Endothelial cell of umbilical vein (primary cell): Measurements from ENCODE around the gene XRCC1. TPM values are rescaled to one million over a fixed set of nuclear protein-coding genes. Genes with fewer than 3 reads are reported as not detected.

ENCODE experiments used
- BruUV-seq: library from RNA; stranded (reverse); fragments of 400-500 nt; replicated peaks from 2 replicates; lab custom pipeline; 2021; lab: Mats Ljungman, UMichigan
- CTCF ChIA-PET: fragments of 300-600, 350-600 bp; sonication (Branson Sonifier 250); formaldehyde crosslinking; loops from one replicate; lab custom pipeline; 2021; ENCODE audit warnings: antibody characterized with exemption, inconsistent platforms; lab: Charles Lee
- POLR2A ChIA-PET: fragments of 300-600, 350-600 bp; sonication (Branson Sonifier 250); formaldehyde crosslinking; loops from one replicate; lab custom pipeline; 2021; ENCODE audit warnings: antibody characterized with exemption, inconsistent platforms; lab: Charles Lee
- DNase-seq: peaks from one replicate; pipeline ENCODE4 v3.0.0-alpha.2; 2011; ENCODE audit warnings: low read depth, low spot score
- FAIRE-seq: peaks from 2 replicates; lab custom pipeline; 2011; peaks lifted over from hg19 to GRCh38; lab: Jason Lieb, UNC
- H2AFZ ChIP-seq: 2 replicates; pipeline ENCODE4 v1.6.0; 2012; ENCODE audit warnings: low read depth, low read length, control low read depth, inconsistent platforms
- H3K27ac ChIP-seq: 2 replicates; pipeline ENCODE4 v1.5.1; 2011; ENCODE audit warnings: low read depth, mild to moderate bottlenecking, control low read depth, low read length, moderate library complexity; ENCODE audit not compliant: insufficient read depth
- H3K27me3 ChIP-seq, 2 experiments: 2 replicates each; pipeline versions ENCODE4 v1.6.0 to v1.6.1; 2011; ENCODE audit warnings: low read length in 2 of 2, mixed read lengths in 1 of 2; ENCODE audit not compliant: control insufficient read depth in 2 of 2, insufficient read depth in 2 of 2
- H3K36me3 ChIP-seq, 2 experiments: 2 replicates in 1 of 2; 3 replicates in 1 of 2; pipeline ENCODE4 v1.5.1; 2011; ENCODE audit warnings: low read length in 2 of 2, mild to moderate bottlenecking in 1 of 2, moderate library complexity in 1 of 2; ENCODE audit not compliant: control insufficient read depth in 2 of 2, insufficient read depth in 2 of 2; ENCODE audit errors: extremely low read depth in 1 of 2
- H3K4me1 ChIP-seq: 3 replicates; pipeline ENCODE4 v1.5.1; 2011; ENCODE audit warnings: mild to moderate bottlenecking, low read length; ENCODE audit not compliant: control insufficient read depth, insufficient read depth; ENCODE audit errors: extremely low read depth
- H3K4me2 ChIP-seq: 2 replicates; pipeline ENCODE4 v1.6.1; 2011; ENCODE audit warnings: low read length, control low read depth, mixed read lengths; ENCODE audit not compliant: insufficient read depth
- H3K4me3 ChIP-seq, 3 experiments: fragments of 200-600 bp in 1 of 3; sonication (generic), shearing (Covaris generic) in 1 of 3; replicated peaks in 1 of 3; 2 replicates each; pipeline ENCODE4 v1.5.1; 2011 to 2016; ENCODE audit warnings: control low read depth in 3 of 3, low read length in 3 of 3, mild to moderate bottlenecking in 2 of 3, inconsistent platforms in 1 of 3, low read depth in 1 of 3, moderate library complexity in 1 of 3; ENCODE audit not compliant: insufficient read depth in 1 of 3
- H3K79me2 ChIP-seq: 2 replicates; pipeline ENCODE4 v1.6.0; 2012; ENCODE audit warnings: low read length, inconsistent platforms; ENCODE audit not compliant: control insufficient read depth, insufficient read depth
- H3K9ac ChIP-seq: replicated peaks from 2 replicates; pipeline ENCODE3; 2011; ENCODE audit warnings: low read length, control low read depth; ENCODE audit not compliant: insufficient read depth; ENCODE audit errors: extremely low read depth
- H3K9me1 ChIP-seq: replicated peaks from 3 replicates; pipeline ENCODE4 v1.6.0; 2011; ENCODE audit warnings: mild to moderate bottlenecking, low read length; ENCODE audit not compliant: control insufficient read depth, insufficient read depth; ENCODE audit errors: extremely low read depth
- H3K9me3 ChIP-seq: replicated peaks from 2 replicates; pipeline ENCODE4 v1.5.1; 2012; ENCODE audit warnings: low read length, inconsistent platforms; ENCODE audit not compliant: control insufficient read depth, insufficient read depth
- H4K20me1 ChIP-seq: replicated peaks from 2 replicates; pipeline ENCODE3; 2011; ENCODE audit warnings: mild to moderate bottlenecking, low read length; ENCODE audit not compliant: control insufficient read depth, insufficient read depth; ENCODE audit errors: extremely low read depth
- CTCF ChIP-seq, 2 donors: IDR thresholded peaks; 1 replicate in 1 of 2; 2 replicates in 1 of 2; pipeline ENCODE4 v1.5.1; 2011; ENCODE audit warnings: low read length in 2 of 2, mild to moderate bottlenecking in 2 of 2, moderate library complexity in 2 of 2, control low read depth in 1 of 2, inconsistent platforms in 1 of 2, low read depth in 1 of 2; ENCODE audit not compliant: insufficient read depth in 1 of 2; ENCODE audit errors: extremely low read depth in 1 of 2
- EZH2 ChIP-seq: IDR thresholded peaks from 2 replicates; pipeline ENCODE4 v1.6.1; 2012; ENCODE audit warnings: borderline replicate concordance, low read depth, mild to moderate bottlenecking, moderate library complexity, low read length, inconsistent platforms; ENCODE audit not compliant: severe bottlenecking
- FOS ChIP-seq: IDR thresholded peaks from 2 replicates; pipeline ENCODE4 v1.6.1; 2011; ENCODE audit warnings: mild to moderate bottlenecking, low read length, moderate library complexity, borderline replicate concordance; ENCODE audit not compliant: insufficient read depth
- GATA2 ChIP-seq: IDR thresholded peaks from 2 replicates; pipeline ENCODE4 v1.7.0; 2011; ENCODE audit warnings: low read depth, mild to moderate bottlenecking, moderate library complexity, mixed read lengths, low read length; ENCODE audit not compliant: insufficient read length, insufficient read depth
- JUN ChIP-seq: IDR thresholded peaks from 2 replicates; pipeline ENCODE4 v1.6.1; 2011; ENCODE audit warnings: borderline replicate concordance, low read depth; ENCODE audit not compliant: insufficient read length, insufficient read depth
- MYC ChIP-seq: IDR thresholded peaks from one replicate; pipeline ENCODE4 v1.6.1; 2011; ENCODE audit warnings: mild to moderate bottlenecking, low read depth, low read length
- POLR2A ChIP-seq: IDR thresholded peaks from 2 replicates; pipeline ENCODE4 v1.6.1; 2012; ENCODE audit warnings: low read depth, mild to moderate bottlenecking, control low read depth, low read length
- POLR2AphosphoS5 ChIP-seq: IDR thresholded peaks from 2 replicates; pipeline ENCODE4 v1.6.1; 2012; ENCODE audit warnings: low read depth, mild to moderate bottlenecking, control low read depth, low read length, moderate library complexity; ENCODE audit not compliant: insufficient read depth
- dilution Hi-C: fragments of 300-500 bp; cut with MboI; formaldehyde crosslinking; loops from one replicate; pipeline ENCODE4 v1.15.0; 2019; ENCODE audit warnings: low sequenced_read_pairs; ENCODE audit not compliant: extremely low pct_ligation_motif_present
- intact Hi-C: fragments of 100-400 bp; cut with micrococcal nuclease; formaldehyde crosslinking; loops from one replicate; pipeline ENCODE4 v1.10.0; 2022
- polyA plus RNA-seq, 4 experiments: library from polyadenylated mRNA; depleted of rRNA in 3 of 4; stranded (reverse) in 3 of 4; unstranded in 1 of 4; fragments of >200 nt; gene quantifications; 2 replicates each; pipeline versions ENCODE4 v1.2.1 to v1.2.3, GENCODE V29; 2011 to 2012; ENCODE audit warnings: missing spikeins in 1 of 4
- total RNA-seq: library from RNA; stranded (reverse); gene quantifications from 2 replicates; pipeline ENCODE4 v1.2.3, GENCODE V29; 2021
- TF ChIP-seq, protein P1 (sequence below): IDR thresholded peaks from 2 replicates; pipeline ENCODE4 v1.6.1; 2011; ENCODE audit not compliant: insufficient read depth, insufficient read length

XRCC1 gene
- total and polyA plus RNA-seq, 2 donors (not counting 3 experiments of a cell fraction or from before 2014, with no cell fraction given) = 29.5 to 39.3 TPM

DNA sequence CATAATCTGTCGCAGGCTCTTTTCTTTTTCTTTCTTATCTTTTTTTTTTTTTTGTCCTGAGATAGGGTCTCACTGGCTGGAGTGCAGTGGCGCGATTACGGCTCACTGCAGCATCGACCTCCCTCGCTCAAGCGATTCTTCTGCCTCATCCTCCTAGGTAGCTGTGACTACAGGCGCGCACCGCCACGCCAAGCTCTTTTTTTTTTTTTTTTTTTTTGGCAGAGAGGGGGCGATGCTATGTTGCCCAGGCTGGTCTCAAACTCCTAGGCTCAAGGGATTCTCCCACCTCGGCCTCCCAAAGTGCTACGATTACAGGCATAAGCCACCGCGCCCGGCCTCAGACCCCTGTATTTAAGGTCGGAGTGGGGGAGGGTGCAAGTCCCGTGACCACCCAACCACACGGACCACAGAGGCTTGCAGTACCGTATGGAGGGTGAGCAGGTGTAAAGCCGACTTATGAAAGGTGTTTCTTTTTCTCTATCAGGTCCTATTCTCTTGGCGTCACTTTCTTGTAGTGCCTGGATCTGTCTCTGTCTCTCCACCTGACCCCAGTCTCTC lies 72.8 kb downstream of the XRCC1 start:
- H3K4me3 ChIP-seq = no peak overlapping the region
- dilution Hi-C loops (no loop called here), intact Hi-C loops (no loop called here)
- no peak for FAIRE-seq
- DNase-seq = no peak
- H3K27ac ChIP-seq = no peak overlapping the region
- no peaks in the 10 kb centered on the region for H4K20me1 ChIP-seq
- no peak overlapping the region for H3K9ac ChIP-seq
- no peaks in the 10 kb centered on the region for H3K9me1 ChIP-seq
- H3K9me3 ChIP-seq = no peaks in the 10 kb centered on the region
- no peaks in the 10 kb centered on the region for H3K27me3 ChIP-seq
- TF ChIP-seq GATA2 = no peak
- no peak for TF ChIP-seq POLR2A
- no peak for TF ChIP-seq MYC
- no peak for TF ChIP-seq FOS
- no peak for TF ChIP-seq EZH2
- TF ChIP-seq JUN = no peak
- no peak for TF ChIP-seq POLR2AphosphoS5
- TF ChIP-seq, protein P1, sequence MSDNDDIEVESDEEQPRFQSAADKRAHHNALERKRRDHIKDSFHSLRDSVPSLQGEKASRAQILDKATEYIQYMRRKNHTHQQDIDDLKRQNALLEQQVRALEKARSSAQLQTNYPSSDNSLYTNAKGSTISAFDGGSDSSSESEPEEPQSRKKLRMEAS = no peak
- TF ChIP-seq CTCF (IDR thresholded peaks at IDR 0.05; ENCODE audit: extremely low read depth in 1 of 2, insufficient read depth in 1 of 2, low read depth in 1 of 2, low read length in 2 of 2) = no peak
- H3K4me2 ChIP-seq = no peak overlapping the region
- H3K4me1 ChIP-seq = peaks cover 11% of the 10 kb centered on the region
- no peaks in the 10 kb centered on the region for H3K79me2 ChIP-seq
- no peaks in the 10 kb centered on the region for H3K36me3 ChIP-seq
- ChIA-PET POLR2A (no interaction called here), CTCF (interaction anchor here (0.8 to 1.5 kb wide), 3 partner anchors 17 to 55 kb away, joined by 3 to 10 read pairs (median 8); no protein-coding TSS in a partner anchor)
- BruUV-seq = no TSS peak
- H2AFZ ChIP-seq = no peak overlapping the region
